Endodermal cell (in vitro differentiated cells): ENCODE results near the gene MYBPC2. TPM values are rescaled to one million over a fixed set of nuclear protein-coding genes. Genes with fewer than 3 reads are reported as not detected.

Experiments used
- DNase-seq: peaks from one replicate; pipeline ENCODE4 v3.0.0-alpha.2; 2017
- H3K27ac ChIP-seq: 2 replicates; pipeline ENCODE4 v1.5.1; 2013; ENCODE audit warnings: mild to moderate bottlenecking, low read depth, low read length, moderate library complexity
- H3K27me3 ChIP-seq: 2 replicates; pipeline ENCODE4 v1.6.1; 2013; ENCODE audit warnings: mild to moderate bottlenecking, low read length, moderate library complexity; ENCODE audit not compliant: insufficient read depth, control insufficient read depth, poor library complexity, severe bottlenecking
- H3K36me3 ChIP-seq: 2 replicates; pipeline ENCODE4 v1.7.0; 2013; ENCODE audit warnings: mild to moderate bottlenecking, low read length, moderate library complexity; ENCODE audit not compliant: control insufficient read depth, insufficient read depth
- H3K4me1 ChIP-seq: one replicate; pipeline ENCODE4 v1.7.0; 2013; ENCODE audit warnings: low read length; ENCODE audit not compliant: control insufficient read depth, insufficient read depth
- H3K4me3 ChIP-seq: 2 replicates; pipeline ENCODE4 v1.5.1; 2013; ENCODE audit warnings: mild to moderate bottlenecking, low read length, moderate library complexity
- H3K9ac ChIP-seq: 2 replicates; pipeline ENCODE4 v1.6.1; 2013; ENCODE audit warnings: mild to moderate bottlenecking, low read length, moderate library complexity; ENCODE audit not compliant: poor library complexity, severe bottlenecking; ENCODE audit errors: extremely low read depth
- H3K9me3 ChIP-seq: 2 replicates; pipeline ENCODE4 v1.6.1; 2013; ENCODE audit warnings: mild to moderate bottlenecking, low read length, moderate library complexity; ENCODE audit not compliant: control insufficient read depth
- H3K27ac Mint-ChIP-seq: 2 replicates; pipeline ENCODE4 v1.8.0; 2020; ENCODE audit warnings: mixed read lengths
- H3K27me3 Mint-ChIP-seq: 2 replicates; pipeline ENCODE4 v1.8.0; 2021; ENCODE audit warnings: mild to moderate bottlenecking, mixed read lengths; ENCODE audit not compliant: insufficient read depth
- H3K36me3 Mint-ChIP-seq: 2 replicates; pipeline ENCODE4 v1.8.0; 2020; ENCODE audit warnings: low read depth, mixed read lengths
- H3K4me1 Mint-ChIP-seq: 2 replicates; pipeline ENCODE4 v1.8.0; 2020; ENCODE audit warnings: mixed read lengths
- H3K4me3 Mint-ChIP-seq: 2 replicates; pipeline ENCODE4 v1.8.0; 2020; ENCODE audit warnings: mild to moderate bottlenecking, moderate library complexity, mixed read lengths
- H3K9me3 Mint-ChIP-seq: 2 replicates; pipeline ENCODE4 v1.8.0; 2020; ENCODE audit warnings: mild to moderate bottlenecking, mixed read lengths
- CTCF ChIP-seq: fragments of 200-600 bp; sonication (generic); conservative IDR thresholded peaks from 2 replicates; pipeline ENCODE4 v1.5.0; 2021; ENCODE audit warnings: antibody characterized with exemption, mild to moderate bottlenecking
- WGBS, 2 experiments: methylation state at CpG; one replicate each; pipeline versions ENCODE4 v1.1.5 to v1.1.7; 2013; ENCODE audit warnings: missing lambda C conversion rate in 2 of 2, mixed read lengths in 1 of 2; ENCODE audit not compliant: insufficient coverage in 1 of 2, insufficient read length in 1 of 2; 5-methylcytosine and 5-hydroxymethylcytosine counted together
- total RNA-seq, 2 donors: library from RNA; stranded (reverse); fragmentation: NEBNext Ultra II Directional in 1 of 2; extraction: Animal tissue kit (Norgen Biotek cat#: 25700) in 1 of 2; gene quantifications; 2 replicates in 1 of 2; 3 replicates in 1 of 2; pipeline ENCODE4 v1.2.1, GENCODE V29; 2021

The MYBPC2 gene
- total RNA-seq, 2 donors from 2014 or later: 1.9 to 2.3 TPM

GRCh38 chr19:50496189-50497021 lies 63.7 kb downstream of the MYBPC2 start:
- Histone ChIP-seq H3K4me1 (no peaks in the 10 kb centered on the region), H3K27me3 (peaks cover 53% of the 10 kb centered on the region), H3K4me3 (no peak overlapping the region), H3K9me3 (peaks cover 33% of the 10 kb centered on the region), H3K9ac (no peak overlapping the region), H3K36me3 (no peaks in the 10 kb centered on the region), H3K27ac (peak overlapping the region; percentile 66)
- no peak overlapping the region for H3K4me3 Mint-ChIP-seq
- no peaks in the 10 kb centered on the region for H3K9me3 Mint-ChIP-seq
- H3K36me3 Mint-ChIP-seq: no peaks in the 10 kb centered on the region
- H3K4me1 Mint-ChIP-seq: no peaks in the 10 kb centered on the region
- WGBS, 2 experiments: 78 to 81% methylated on average over 21 to 29 of the region's 30 CpGs
- TF ChIP-seq CTCF: no peak
- DNase-seq: peak; percentile 77
- peaks cover 50% of the 10 kb centered on the region for H3K27me3 Mint-ChIP-seq
- H3K27ac Mint-ChIP-seq: no peak overlapping the region

- Mint-ChIP-seq H3K9me3 (no peaks in the 10 kb centered on the region), H3K4me1 (no peaks in the 10 kb centered on the region), H3K27me3 (peaks cover 46% of the 10 kb centered on the region), H3K4me3 (no peak overlapping the region), H3K36me3 (no peaks in the 10 kb centered on the region), H3K27ac (no peak overlapping the region)
- peak overlapping the region; percentile 45 for H3K4me3 ChIP-seq
- peaks cover 28% of the 10 kb centered on the region for H3K9me3 ChIP-seq
- H3K4me1 ChIP-seq: no peaks in the 10 kb centered on the region
- WGBS, 2 experiments: 69 to 83% methylated on average over 5 to 8 of the region's 8 CpGs
- no peak overlapping the region for H3K9ac ChIP-seq
- peak overlapping the region; percentile 66 for H3K27ac ChIP-seq
- DNase-seq: no peak
- peaks cover 47% of the 10 kb centered on the region for H3K27me3 ChIP-seq
- H3K36me3 ChIP-seq: no peaks in the 10 kb centered on the region
- no peak for TF ChIP-seq CTCF
Observed at GRCh38 chr19:50497022-50497405, 64.3 kb downstream of the MYBPC2 start.

GRCh38 chr19:50498219-50499056 lies 65.7 kb downstream of the MYBPC2 start:
- peaks cover 34% of the 10 kb centered on the region for H3K27me3 ChIP-seq
- peaks cover 28% of the 10 kb centered on the region for H3K9me3 ChIP-seq
- Mint-ChIP-seq H3K4me3 (no peak overlapping the region), H3K4me1 (no peaks in the 10 kb centered on the region), H3K9me3 (no peaks in the 10 kb centered on the region), H3K27me3 (peaks cover 33% of the 10 kb centered on the region), H3K27ac (no peak overlapping the region), H3K36me3 (no peaks in the 10 kb centered on the region)
- TF ChIP-seq CTCF: no peak
- WGBS, 2 experiments: 87 to 90% methylated on average over 11 of the region's 11 CpGs
- H3K4me3 ChIP-seq: peak overlapping the region; percentile 45
- H3K36me3 ChIP-seq: no peaks in the 10 kb centered on the region
- no peak overlapping the region for H3K9ac ChIP-seq
- no peak for DNase-seq
- H3K27ac ChIP-seq: no peak overlapping the region
- H3K4me1 ChIP-seq: no peaks in the 10 kb centered on the region
